SW480 (cell line): ENCODE measurements around the gene PRR23E.
A peak's percentile ranks its signal among the peaks of the same experiment; 100 is the strongest.

Source experiments
- DNase-seq: peaks from one replicate; pipeline ENCODE4 v3.0.0-alpha.2; 2016; ENCODE audit warnings: low spot score

The PRR23E gene

DNA sequence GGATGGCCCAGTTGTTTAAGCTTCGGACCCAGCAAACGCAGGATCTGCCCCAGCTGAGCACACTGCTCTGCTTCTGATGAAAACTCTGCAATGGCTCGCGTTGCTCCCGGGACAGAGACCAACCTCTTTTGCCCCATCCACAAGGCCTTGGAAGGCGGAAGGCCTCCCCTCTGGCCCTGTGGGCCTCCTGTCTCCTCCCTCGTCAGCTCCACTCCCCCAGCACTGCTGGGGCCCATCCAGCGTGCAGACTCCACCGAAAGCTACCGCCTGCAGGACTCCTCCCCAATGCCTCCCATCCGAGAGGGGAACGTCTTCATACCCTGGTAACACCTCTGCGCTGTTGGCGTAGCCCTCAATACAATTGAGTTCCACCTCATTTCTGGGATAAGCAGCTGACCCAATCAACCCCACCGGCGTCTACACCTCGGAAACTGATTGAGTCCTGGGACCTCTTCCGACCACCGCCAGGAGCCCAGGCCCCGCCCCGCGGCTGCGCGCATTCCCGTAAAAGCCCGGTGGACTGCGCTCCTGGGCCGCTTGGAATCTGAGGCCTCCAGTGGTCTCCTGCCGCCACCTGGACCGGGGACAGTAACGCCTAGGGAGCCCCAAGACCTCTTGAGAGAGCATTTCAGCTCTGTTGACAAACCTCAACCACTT lies at the start of gene PRR23E:
Gene PRR23E (plus strand): TSS at position 556 of the 657 bp plus-strand sequence. CDS start 3,555 bp downstream, outside the sequence.
- no peak for DNase-seq

GRCh38 chr3:127143172-127143571 lies 49.8 kb upstream of the PRR23E start:
- no peak for DNase-seq

DNA sequence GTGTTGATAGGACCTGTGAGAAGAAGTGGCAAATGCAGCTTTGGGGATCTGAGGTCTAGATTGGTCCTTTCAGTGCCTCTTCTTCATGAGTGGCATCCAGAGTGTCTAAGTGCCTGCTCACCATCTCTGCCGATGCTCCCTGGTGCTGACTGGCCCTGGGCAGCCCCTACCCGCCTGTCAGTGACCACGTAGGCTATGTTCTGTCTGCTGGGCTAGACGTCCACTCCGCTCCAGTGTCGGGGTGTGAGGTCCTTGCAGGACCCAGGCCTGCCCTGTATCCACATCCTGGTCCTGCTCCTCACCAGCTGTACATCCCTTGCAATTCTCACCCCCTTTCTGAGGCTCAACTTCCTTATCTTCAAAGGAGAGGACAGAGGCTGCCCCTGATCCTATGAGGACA lies 48.3 kb upstream of the PRR23E start:
- no peak for DNase-seq

DNA sequence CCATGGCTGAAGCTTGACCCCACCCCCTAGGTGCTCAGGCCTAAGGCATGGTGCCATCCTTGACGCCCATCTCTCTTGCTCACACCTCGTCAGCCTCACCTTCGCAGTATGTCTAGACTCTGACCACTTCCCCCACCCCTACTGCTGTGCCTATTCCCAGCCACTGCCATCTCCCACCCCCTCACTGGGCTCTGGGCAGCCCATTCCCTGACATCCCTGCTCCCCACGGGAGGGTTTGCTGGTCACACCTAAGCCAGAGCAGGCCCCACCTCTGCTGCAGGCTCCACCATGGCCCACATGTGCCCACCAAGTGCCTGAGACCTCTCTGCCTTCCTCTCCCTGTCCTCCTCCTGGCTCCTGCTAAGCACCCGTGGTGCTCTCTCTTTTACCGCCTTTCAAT lies 47.7 kb upstream of the PRR23E start:
- no peak for DNase-seq

GRCh38 chr3:127147291-127147885 lies 45.5 kb upstream of the PRR23E start:
- no peak for DNase-seq

GRCh38 chr3:127149621-127150310 lies 43.2 kb upstream of the PRR23E start:
- DNase-seq = no peak

DNA sequence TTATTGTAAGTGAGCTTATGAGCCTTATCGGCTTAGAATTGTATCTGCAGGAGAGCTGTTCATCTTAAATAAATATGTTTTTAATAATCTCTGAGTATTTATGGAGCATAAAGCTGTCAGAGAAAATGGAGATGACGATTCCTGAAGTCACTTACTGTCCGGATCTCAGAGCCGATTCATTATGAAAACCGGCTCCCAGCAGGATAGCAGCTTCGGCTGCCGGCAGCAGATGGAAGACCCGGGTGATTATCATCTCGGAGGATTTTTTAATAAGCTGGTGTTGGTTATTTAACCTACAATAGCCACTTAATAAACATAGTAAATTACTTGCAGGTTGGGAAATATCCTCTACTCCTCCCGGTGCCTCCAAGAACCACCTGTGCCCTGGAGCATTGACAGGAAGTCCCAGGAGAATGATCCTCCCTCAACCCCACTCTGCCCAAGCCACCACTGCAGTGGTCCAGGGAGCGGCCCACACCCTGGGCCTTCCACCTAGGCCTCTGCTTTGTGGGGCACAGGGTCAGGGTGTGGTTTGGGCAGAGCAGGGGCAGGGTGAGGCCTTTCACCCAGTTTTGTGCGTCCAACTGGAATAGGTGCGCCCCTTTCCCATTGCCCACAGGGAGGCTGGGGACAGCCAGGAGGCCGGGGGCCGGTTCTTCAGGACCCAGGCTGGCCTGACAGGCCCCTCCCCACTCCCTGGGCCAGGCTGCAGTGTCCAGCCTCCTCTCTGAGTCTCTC lies 42.2 kb upstream of the PRR23E start:
- DNase-seq = no peak

- no peak for DNase-seq
Observed at GRCh38 chr3:127151251-127151564, 41.7 kb upstream of the PRR23E start.

DNA sequence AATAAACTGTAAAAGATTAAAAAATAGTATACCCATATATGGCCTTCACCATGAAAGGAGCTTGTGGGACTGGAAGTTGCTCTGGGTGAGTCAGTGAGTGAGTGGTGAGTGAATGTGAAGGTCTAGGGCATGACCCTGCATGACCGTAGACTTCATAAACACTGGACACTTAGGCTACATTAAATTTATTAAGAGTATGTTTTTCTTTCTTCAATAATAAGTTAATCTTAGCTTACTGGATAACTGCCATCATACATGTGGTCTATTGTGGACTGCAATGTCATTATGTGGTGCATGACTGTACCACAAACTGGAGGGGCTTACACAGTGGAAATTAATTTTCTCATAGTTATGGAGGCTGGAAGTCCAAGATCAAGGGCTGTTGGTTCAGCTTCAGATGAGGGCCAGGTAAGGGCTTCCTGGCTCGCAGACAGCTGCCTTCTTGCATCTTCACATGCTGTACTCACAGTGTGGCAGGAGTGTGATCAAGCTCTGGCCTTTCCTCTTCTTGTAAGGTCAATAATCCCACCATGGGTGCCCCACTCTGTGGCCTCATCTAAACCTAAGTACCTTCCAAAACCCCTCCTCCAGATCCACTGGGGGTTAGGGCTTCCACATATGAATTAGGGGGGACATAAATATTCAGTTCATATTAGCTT lies 40.8 kb upstream of the PRR23E start:
- DNase-seq = no peak

GRCh38 chr3:127152684-127153505 lies 40.0 kb upstream of the PRR23E start:
- no peak for DNase-seq

DNA sequence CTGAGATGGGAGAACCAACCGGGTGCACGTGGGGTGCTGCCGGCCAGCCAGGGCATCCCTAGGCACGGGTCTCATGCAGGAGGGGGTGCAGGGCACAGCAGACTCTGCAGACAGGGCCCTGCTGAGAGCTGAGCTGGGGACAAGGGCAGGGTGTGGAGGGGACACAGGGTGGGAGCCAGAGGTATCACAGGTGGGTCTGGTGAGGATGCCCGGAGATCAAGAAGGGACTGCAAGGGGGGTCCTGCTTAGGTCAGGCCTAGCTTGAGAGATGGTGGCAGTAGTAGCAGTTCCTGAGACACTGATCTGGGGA lies 39.5 kb upstream of the PRR23E start:
- DNase-seq = no peak

DNA sequence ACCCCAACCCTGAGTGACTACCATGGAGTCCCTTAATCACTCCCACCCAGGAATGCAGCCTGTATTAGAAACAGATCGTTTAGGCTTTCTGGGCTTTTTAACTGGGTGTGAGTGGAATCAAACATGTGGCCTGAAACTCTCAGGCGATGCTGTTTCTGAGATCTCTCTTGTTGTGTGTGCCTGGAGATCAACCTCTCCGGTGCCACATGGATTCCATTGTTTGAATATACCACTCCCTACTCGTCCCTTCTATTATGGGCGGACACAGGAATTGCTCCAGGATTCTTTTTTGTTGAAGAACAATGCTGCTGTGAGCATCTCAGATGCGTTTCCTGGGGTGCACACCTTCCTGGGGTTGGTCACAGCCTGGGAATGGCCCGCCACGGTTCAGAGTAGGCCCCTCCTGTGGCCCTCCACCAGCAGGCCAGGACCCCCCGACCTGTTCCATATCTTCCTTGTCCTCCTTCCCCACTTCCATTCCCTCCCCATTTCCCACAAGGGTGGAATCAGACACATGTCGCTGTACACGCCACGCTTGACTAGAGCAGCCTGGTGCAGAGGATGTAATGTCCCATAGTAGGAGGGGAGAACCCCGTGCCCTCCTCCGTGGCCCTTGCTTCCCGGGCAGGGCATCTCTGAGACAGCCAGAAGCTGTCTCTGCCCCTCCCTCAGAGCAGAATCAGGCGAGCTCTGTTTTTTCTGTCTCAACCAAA lies 36.4 kb upstream of the PRR23E start:
- no peak for DNase-seq

DNA sequence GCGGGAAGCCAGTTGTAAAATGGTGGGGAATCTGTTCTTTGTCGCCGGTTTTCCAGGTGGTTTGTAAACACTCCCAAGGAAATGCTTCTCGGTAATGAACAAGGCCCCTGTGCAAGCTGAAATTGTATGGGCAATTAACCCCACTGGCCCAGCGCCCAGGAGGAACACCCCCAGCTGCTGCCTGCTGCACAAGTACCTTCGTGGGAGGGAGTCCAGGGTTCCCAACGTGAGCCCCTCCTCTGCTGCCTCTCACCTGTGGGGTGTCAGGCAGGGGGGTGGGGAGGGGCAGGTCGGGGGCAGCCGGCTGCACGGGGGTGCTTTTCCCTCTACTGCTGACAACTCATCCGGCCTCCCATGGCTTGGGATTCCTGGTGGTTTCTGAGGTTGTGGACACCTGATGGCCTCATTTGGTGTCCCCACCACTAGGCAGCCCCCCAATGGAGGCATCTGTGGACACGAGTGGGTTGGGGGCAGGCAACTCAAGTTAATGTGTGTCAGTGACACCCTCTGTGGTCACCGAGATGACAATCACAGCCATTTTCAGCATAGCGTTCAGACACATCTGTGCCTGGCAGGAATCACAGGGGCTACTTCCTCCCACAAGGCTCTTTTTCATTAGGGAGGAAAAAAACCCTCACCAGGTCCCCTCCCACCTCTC lies 35.6 kb upstream of the PRR23E start:
- no peak for DNase-seq

DNA sequence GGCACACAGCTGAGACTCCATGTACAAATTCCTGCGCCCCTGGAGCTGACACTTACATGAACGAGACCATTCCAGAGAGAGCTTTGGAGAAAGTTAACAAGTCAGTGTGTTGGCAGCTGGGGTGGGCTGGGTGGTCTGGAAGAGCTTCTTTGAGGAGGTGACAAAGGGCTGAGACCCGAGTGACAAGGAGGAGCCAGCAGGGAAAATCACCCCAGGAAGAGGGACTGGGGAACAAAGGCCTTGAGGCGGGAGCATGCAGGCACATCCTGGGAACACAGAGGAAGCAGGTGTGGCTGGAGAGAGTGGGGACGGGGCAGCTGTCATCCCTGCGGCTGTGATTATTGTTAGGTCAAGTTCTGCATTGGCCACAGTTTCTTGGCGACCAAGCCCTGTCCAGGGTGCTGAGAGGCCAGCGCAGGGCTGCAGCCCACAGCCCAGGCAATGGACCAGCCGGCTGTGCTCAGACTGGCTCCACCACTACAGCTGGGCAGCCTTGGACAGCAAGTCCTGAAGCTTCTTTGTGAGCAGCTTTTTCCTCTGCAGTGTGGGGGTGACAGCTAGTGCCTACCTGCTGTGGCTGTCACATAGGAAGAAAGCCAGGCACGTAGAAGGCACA lies 34.2 kb upstream of the PRR23E start:
- peak; percentile 41 for DNase-seq

- DNase-seq = no peak
Observed at GRCh38 chr3:127159543-127159942, 33.4 kb upstream of the PRR23E start.

DNA sequence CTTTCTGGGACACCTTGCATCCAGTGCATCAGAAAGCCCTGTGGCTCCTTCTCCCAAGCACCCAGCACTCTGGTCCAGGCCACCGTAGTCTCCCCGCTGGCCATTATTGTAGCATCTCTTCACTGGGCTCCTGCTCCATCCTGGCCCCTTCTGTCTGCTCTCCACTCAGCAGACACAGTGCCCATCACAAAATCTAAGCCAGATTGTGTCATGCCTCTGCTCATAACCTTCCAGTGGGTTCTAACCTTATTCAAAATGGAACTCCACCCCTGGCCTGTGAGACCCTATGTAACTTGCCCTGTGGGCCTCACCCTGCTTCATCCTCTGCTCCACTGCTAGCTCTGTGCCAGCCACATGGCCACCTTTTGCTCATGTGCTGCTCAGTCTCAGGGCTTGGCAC lies 31.7 kb upstream of the PRR23E start:
- DNase-seq = no peak

- DNase-seq = no peak
Observed at GRCh38 chr3:127161973-127162579, 30.9 kb upstream of the PRR23E start.

DNA sequence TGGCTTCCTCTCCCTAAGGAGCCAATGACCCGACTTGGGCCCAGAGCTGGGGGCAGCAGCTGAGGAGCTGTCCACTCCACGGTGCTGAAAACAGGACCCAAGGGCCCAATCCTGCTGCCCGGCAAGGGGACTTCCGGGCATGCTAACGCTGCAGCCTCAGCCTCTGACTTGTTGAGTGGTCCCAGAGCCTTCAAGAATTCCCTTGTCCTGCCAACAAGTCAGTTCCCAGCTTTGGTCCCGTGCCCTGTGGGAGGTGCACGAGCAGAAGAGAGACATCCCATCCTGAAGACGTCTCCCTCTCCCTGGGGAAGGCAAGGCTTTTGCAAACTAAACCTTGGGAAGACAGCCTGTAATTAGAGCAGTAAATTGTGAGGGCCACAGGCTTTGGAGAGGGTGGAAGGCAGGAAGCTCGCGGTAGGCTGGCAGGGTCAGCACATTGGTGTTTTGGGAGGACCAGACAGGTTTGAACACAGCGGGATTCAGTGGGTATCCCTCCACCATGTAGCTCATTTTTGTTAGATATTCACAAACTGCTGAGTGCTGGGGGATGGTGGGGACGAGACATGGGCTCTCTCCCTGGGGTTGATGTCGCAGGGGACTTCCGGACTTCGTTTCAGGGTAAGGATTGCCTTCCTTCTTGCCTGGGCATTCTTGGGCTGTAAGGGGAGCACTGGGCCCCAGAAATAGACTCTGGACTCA lies 29.8 kb upstream of the PRR23E start:
- DNase-seq = no peak

DNA sequence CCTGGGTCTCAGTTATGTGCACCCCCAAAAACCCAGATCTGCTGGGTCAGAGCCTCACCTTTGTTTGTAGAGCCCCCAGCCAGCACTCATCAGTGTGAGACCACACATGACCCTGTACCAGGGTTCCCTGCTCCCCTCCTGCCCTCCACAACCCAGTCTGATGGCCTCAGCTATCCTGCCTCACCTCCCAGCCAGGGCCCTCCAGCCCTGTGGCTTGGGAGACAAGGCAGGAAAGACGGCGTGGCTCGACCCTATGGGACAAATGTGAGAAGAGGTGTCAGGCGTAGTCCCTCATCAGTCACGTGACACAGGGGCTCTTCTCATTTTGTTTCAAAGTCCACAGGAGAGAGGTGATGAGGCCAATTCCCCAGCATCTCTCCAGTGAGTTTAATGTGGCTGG lies 28.3 kb upstream of the PRR23E start:
- no peak for DNase-seq
